ENCODE results near the gene MRPL33. TPM values are rescaled to one million over a fixed set of nuclear protein-coding genes. Genes with fewer than 3 reads are reported as not detected.

The MRPL33 gene
- total and polyA plus RNA-seq, 2 of the 13 experiments (the other 11 are each of a cell fraction or from before 2014, with no cell fraction given): 69.7 to 218 TPM

GRCh38 chr2:27746325-27746724, 25.2 kb upstream of the MRPL33 start (continued):
- peak; percentile 96 for TF ChIP-seq AHDC1 (CRISPR knock-in tag; IDR thresholded peaks at IDR 0.05; ENCODE audit: borderline replicate concordance)
- TF ChIP-seq SUZ12 (IDR thresholded peaks at IDR 0.05; ENCODE audit: low read depth, low read length): no peak
- peak; percentile 75; the same call in 1 of the 2 replicates for TF ChIP-seq FOXK1 (CRISPR knock-in tag; IDR thresholded peaks at IDR 0.05; ENCODE audit: borderline replicate concordance, low read depth)
- no peak for TF ChIP-seq TEF (CRISPR knock-in tag; IDR thresholded peaks at IDR 0.05)
- TF ChIP-seq NCOA2 (CRISPR knock-in tag; IDR thresholded peaks at IDR 0.05): peak; percentile 74
- TF ChIP-seq RBFOX2 (IDR thresholded peaks at IDR 0.05; ENCODE audit: low read depth, low read length): 0 out of 2 replicates have a peak, but pooled peaks have one; percentile 24
- TF ChIP-seq ETV5 (CRISPR knock-in tag; IDR thresholded peaks at IDR 0.05; ENCODE audit: borderline replicate concordance): peak; percentile 79; the same call in 1 of the 2 replicates
- peak; percentile 24; the same call in 1 of the 2 replicates for TF ChIP-seq PATZ1 (CRISPR knock-in tag; IDR thresholded peaks at IDR 0.05)
- TF ChIP-seq, protein P1, sequence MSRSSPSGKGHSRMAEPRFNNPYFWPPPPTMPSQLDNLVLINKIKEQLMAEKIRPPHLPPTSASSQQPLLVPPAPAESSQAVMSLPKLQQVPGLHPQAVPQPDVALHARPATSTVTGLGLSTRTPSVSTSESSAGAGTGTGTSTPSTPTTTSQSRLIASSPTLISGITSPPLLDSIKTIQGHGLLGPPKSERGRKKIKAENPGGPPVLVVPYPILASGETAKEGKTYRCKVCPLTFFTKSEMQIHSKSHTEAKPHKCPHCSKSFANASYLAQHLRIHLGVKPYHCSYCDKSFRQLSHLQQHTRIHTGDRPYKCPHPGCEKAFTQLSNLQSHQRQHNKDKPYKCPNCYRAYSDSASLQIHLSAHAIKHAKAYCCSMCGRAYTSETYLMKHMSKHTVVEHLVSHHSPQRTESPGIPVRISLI (CRISPR knock-in tag; IDR thresholded peaks at IDR 0.05; ENCODE audit: borderline replicate concordance): peak; percentile 87; the same call in 1 of the 2 replicates
- TF ChIP-seq THAP11 (CRISPR knock-in tag; IDR thresholded peaks at IDR 0.05): peak; percentile 46
- 0 out of 2 replicates have a peak, but pooled peaks have one; percentile 33 for TF ChIP-seq IRF2 (CRISPR knock-in tag; IDR thresholded peaks at IDR 0.05)
- TF ChIP-seq FOXM1 (CRISPR knock-in tag; IDR thresholded peaks at IDR 0.05): no peak
- 0 out of 2 replicates have a peak, but pooled peaks have one; percentile 18 for TF ChIP-seq BRCA1 (CRISPR knock-in tag; IDR thresholded peaks at IDR 0.05)
- TF ChIP-seq SIX1 (CRISPR knock-in tag; IDR thresholded peaks at IDR 0.05; ENCODE audit: borderline replicate concordance): peak; percentile 31; the same call in 1 of the 2 replicates
- peak; percentile 47; the same call in 1 of the 2 replicates for TF ChIP-seq RARA (CRISPR knock-in tag; IDR thresholded peaks at IDR 0.05)
- no peak for TF ChIP-seq ZNF34 (CRISPR knock-in tag; IDR thresholded peaks at IDR 0.05; ENCODE audit: borderline replicate concordance)
- TF ChIP-seq NR2C2 (CRISPR knock-in tag; IDR thresholded peaks at IDR 0.05; ENCODE audit: borderline replicate concordance): peak; percentile 43; the same call in 1 of the 2 replicates
- peak; percentile 82; the same call in 1 of the 2 replicates for TF ChIP-seq SMAD3 (CRISPR knock-in tag; IDR thresholded peaks at IDR 0.05)
- TF ChIP-seq POLR2AphosphoS5 (IDR thresholded peaks at IDR 0.05; ENCODE audit: low read depth, low read length): peak; percentile 50; the same call in 1 of the 2 replicates
- no peak for TF ChIP-seq CREB1 (IDR thresholded peaks at IDR 0.05)
- TF ChIP-seq CREB1 (CRISPR knock-in tag; IDR thresholded peaks at IDR 0.05): 0 out of 2 replicates have a peak, but pooled peaks have one; percentile 57
- TF ChIP-seq FOXJ3 (CRISPR knock-in tag; IDR thresholded peaks at IDR 0.05; ENCODE audit: borderline replicate concordance): peak; percentile 81; the same call in 1 of the 2 replicates
